Fibroblast of peridontal ligament (primary cell): ENCODE results near the gene MAN2B1.
"Not testable (repeated sequence)": the region's sequence is repeated elsewhere in the genome, so short reads cannot be mapped to it uniquely, and the experiment has no call there.

Experiments
- DNase-seq: peaks from one replicate; pipeline ENCODE4 v3.0.0-alpha.2; 2010; ENCODE audit errors: extremely low read depth

MAN2B1 gene

DNA sequence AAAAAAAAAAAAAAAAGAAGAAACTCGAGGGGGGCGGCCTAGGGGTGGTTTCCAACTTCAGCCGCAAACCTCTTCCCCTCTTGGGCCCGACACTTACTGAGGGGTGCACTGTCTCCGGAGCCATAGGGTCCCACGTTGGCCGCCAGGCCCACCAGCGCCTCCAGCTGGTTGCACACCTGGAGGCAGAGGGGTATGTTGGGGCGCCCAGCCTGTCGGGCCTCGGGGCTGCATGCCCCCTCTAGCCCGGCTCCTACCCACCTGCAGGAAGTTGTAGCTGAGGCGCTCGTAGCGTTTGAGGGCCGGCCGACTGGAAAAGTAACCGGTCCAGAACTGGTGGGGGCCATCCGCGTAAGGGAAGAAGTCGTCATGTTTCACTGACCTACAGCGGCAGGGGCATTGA is 8.6 kb downstream of the MAN2B1 start:
- DNase-seq, result no peak

GRCh38 chr19:12656899-12657571 is 9.5 kb downstream of the MAN2B1 start:
- DNase-seq, result no peak

GRCh38 chr19:12655546-12655945 is 11.0 kb downstream of the MAN2B1 start:
- DNase-seq, result no peak

DNA sequence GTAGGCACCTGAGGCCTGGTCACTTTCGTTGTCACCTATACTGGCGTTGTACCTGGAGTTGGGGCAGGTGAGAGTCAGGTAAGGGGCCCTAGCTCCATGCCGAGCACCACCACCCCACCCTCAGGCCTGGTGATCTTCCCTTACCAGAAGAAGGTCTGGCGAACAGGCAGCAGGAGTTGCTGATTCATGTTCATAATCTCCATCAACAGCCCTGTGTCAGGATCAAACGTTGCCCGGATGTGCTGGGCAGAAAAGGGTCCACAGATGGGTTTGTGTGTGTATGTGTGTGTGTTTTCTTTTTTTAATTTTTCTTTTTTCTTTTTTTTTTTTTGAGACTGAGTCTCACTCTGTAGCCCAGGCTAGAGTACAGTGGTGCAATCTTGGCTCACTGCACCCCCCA is 14.3 kb downstream of the MAN2B1 start:
- DNase-seq, result no peak

DNA sequence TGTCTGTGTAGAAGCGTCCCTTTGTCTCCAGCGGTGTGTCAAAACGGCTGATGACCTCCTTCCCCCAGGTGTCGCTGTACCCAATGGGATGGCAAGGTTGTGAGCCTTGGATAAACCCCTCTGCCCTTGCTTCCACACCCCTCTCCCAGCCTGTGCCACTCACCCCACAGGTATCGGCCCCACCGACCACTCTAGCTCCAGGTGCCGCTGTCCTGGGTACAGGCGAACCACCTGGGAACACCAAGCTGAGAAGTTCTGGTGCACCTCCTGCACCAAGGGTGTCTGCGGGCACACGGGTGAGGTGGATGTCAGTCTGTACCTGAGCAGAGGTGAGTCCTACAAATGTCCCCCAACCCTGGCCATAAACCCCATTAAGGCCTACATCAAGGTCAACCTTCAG is 16.6 kb downstream of the MAN2B1 start:
- no peak for DNase-seq

- no peak for DNase-seq
Measured at GRCh38 chr19:12648088-12648487, 18.5 kb downstream of the MAN2B1 start.

DNA sequence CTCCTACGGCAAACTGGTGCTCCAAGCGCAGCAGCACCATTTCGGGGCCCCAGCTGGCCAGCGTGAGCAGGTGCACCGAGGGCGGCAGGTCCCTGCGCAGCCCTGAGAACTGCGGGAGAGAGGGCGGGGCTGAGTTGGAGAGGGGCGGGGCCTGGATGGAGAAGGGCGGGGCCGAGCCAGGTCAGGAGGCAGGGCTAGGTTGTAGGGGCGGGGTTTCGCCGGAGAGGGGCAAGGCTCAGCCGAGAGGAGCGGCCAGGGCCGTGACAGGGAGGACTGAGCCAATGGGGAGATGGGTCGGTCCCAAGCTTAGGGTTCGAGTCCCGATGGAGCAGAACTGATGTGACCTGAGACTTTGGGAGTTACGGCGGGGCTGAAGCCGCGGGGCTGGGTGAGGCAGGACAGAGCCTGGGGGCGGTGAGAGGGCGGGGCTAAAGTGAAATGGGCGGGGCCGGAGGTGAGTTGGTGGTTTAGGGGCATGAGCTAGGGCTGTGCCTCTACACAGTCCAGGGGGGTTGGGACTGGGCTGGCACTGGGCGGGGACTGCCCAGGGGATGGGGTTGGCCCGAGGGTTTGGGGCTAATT is 19.0 kb downstream of the MAN2B1 start:
- DNase-seq, result no peak

GRCh38 chr19:12647047-12647446 is 19.5 kb downstream of the MAN2B1 start:
- DNase-seq, result no peak

DNA sequence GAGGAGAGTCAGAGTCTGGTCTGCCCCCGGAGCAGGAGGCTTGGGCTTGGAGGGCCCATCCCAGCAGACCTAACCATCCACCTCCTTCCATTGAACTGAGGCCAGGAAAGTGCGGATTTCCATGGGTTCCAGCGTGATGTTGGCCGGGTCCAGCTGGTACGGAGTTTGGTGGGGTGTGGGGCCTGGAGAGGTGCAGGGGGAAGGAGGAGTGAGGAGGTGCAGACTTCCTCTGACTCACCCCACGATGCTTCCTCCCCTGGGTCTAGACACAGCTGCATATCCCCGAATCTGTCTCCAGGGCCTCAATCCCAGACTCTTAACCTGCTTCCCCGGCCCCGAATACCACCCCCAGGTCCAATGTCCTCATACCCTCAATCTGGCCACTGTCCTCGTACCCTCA is 20.0 kb downstream of the MAN2B1 start:
- no peak for DNase-seq

DNA sequence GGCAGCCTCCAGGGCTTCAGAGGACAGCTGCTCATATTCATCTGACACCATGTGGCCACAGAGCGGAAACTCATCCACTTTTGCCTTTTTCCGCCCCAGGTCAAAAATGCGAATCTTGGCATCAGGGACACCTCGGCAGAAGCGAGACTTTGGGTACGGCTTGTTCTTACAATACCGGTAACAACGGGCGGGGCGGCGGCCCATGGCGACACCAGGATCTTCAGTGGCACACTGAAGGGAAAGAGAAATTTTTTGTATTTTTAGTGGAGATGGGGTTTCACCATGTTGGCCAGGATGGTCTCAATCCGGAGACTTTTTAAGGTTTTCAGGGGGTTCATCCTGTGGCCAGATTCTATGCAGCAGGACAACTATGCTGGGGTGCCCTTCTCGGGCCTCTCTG is 22.8 kb downstream of the MAN2B1 start:
- not testable (repeated sequence) for DNase-seq

GRCh38 chr19:12642506-12642905 is 24.0 kb downstream of the MAN2B1 start:
- no peak for DNase-seq

DNA sequence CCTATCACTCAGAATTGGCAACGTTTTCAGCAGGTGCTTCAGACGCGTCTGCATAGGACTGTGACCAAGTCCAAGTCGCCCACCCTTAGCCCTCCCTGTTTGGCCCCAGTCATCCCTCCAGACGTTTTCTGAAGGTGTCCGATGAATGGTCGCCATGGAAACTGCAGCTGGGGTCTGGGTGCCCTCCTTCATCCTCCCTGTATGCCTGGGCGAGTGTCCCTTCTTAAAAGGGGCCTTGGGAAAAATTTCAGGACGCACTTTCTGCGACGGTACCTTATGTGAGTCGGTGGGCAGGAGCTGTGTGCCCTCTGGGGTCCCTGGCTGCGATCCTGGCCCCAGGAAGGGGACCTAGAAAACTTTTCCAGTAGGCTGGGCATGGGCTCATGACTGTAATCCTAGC is 25.1 kb downstream of the MAN2B1 start:
- DNase-seq, result no peak

DNA sequence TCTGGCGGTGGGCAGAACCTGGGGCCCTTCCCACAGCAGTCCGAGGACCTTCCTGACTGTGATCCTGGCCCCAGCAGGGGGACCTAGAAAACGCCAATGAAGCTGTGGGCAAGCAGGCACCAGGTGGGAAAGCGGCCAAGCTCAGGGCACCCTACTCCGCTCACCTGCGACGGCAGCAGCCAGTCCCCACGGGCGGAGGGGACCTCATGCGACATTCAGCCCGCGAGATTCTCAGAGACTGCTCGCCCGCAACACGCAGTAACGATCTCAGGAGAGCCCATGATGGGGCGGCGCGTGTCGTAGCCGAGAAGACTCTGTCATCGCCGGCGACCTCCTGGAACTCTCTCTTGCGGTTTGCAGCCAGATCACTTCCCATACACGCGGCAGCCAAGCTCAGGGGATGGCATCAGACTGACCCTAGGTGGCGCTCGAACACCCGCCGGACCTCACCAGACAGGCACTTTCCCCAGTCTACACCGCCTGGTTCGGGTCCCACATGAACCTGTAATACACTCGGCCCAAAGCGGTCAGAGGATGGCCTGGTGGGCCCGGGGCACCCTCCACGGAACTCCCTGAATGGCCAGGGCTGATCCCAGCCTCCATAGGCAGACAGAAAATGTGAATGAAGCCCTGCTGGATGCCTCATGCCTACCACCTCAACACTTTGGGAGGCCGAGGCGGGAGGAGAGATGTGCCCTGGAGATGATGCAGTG is 26.5 kb downstream of the MAN2B1 start:
- peak; percentile 66 for DNase-seq

DNA sequence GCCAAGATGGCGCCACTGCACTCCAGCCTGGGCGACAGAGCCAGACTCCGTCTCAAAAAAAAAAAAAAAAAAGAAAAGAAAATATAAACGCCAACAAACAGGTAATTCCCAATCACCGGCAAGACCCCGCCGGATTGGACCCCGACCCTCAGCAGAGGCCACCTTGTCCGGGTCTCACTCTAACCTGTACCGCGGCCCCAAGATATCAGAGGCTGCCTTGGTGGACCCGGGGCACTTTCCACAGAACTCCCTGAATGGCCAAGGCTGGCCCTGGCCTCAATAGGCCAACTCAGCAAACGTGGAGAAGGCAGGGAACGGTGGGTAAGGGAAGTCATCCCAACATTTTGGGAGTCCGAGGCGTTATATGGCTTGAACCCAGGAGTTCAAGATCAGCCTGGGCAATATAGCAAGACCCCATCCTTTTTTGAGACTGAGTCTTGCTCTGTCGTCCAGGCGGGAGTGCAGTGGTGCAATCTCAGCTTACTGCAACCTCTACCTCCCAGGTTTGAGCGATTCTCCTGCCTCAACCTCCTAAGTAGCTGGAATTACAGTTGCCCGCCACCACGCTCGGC is 27.8 kb downstream of the MAN2B1 start:
- DNase-seq, result no peak

DNA sequence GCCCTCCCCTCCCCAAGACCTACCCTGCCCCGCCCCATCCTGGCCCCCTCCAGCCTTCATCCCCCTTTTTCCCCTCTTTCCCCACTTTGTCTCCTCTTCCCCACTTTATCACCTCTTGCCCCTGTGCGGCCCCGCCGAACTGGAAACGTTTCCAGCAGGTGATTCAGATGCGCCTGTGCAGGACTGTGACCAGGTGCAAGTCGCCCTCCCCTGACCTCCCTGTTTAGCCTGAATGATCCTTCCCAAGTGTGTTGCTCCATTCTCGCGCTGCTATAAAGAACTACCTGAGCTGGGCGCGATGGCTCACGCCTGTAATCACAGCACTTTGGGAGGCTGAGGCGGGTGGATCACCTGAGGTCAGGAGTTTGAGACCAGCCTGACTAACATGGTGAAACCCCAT is 29.9 kb downstream of the MAN2B1 start:
- DNase-seq, result no peak

GRCh38 chr19:12629215-12629614 is 37.3 kb downstream of the MAN2B1 start:
- DNase-seq, result no peak

DNA sequence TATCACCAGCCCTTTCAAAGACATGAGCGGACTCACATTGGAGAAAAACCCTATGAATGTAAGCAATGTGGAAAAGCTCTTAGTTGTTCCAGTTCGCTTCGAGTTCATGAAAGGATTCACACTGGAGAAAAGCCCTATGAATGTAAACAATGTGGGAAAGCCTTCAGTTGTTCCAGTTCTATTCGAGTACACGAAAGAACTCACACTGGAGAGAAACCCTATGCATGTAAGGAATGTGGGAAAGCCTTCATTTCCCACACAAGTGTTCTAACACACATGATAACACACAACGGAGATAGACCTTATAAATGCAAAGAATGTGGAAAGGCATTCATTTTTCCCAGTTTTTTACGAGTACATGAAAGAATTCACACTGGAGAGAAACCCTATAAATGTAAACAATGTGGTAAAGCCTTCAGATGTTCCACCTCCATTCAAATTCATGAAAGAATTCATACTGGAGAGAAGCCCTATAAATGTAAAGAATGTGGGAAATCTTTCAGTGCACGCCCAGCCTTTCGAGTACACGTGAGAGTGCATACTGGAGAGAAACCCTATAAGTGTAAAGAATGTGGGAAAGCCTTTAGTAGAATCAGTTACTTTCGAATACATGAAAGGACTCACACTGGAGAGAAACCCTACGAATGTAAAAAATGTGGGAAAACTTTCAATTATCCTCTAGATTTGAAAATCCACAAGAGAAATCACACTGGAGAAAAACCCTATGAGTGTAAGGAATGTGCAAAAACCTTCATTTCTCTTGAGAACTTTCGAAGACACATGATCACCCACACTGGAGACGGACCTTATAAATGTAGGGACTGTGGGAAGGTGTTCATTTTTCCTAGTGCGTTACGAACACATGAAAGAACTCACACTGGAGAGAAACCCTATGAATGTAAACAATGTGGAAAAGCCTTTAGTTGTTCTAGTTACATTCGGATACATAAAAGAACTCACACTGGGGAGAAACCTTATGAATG is 38.2 kb downstream of the MAN2B1 start:
- no peak for DNase-seq

DNA sequence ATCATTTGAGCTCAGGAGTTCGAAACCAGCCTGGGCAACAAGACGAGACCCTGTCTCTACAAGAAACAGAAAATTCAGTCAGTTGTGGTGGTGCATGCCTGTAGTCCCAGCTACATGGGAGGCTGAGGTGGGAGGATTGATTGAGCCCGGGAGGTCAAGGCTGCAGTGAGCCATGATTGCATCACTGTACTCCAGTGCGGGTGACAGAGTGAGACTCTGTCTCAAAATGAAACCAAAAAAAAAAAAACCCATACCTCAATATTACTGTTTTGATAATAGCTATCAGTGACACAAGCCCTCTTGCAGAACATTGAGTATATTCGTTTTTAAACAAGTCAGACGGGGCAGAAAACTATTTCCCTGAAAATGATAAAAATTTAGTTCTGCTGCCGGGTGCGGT is 39.6 kb downstream of the MAN2B1 start:
- no peak for DNase-seq

DNA sequence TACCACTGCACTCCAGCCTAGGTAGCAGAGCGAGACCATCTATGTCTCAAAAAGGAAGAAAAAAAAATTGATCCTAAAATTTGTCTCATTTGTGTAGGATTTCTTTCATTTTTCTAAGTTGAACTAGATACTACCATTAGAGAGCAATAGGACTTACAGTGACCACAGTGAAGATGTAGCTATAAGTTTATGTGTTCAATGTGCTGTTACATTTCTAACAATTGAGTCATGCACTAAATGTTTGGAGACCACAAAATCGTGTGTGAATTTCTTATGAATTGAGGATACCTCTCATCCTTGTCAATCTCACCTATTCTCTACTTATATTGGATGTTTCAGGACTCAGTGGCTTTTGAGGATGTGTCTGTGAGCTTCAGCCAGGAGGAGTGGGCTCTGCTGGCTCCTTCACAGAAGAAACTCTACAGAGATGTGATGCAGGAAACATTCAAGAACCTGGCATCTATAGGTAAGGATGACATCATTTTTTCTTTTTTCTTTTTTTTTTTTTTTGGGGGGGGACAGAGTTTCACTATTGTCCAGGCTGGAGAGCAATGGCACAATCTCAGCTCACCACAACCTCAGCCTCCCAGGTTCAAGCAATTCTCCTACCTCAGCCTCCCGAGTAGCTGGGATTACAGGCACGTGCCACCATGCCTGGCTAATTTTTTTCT is 43.0 kb downstream of the MAN2B1 start:
- DNase-seq, result no peak

GRCh38 chr19:12621253-12622024 is 45.1 kb downstream of the MAN2B1 start:
- not testable (repeated sequence) for DNase-seq
